Liver (tissue), 9 donors: ENCODE data around the gene EDIL3. TPM values are rescaled to one million over a fixed set of nuclear protein-coding genes. Genes with fewer than 3 reads are reported as not detected.

Source experiments
- DNase-seq: peaks from one replicate; pipeline ENCODE4 v3.0.0-alpha.2; 2017; ENCODE audit warnings: low spot score
- H3K27ac ChIP-seq, 2 donors: one replicate each; pipeline ENCODE4 v1.7.0; 2013; ENCODE audit warnings: inconsistent platforms in 2 of 2, low read length in 2 of 2, control low read depth in 1 of 2, low read depth in 1 of 2, mild to moderate bottlenecking in 1 of 2
- H3K27me3 ChIP-seq, 4 donors: one replicate each; pipeline versions ENCODE4 v1.6.1 to v1.7.0; 2013; ENCODE audit warnings: low read length in 3 of 4, inconsistent platforms in 1 of 4, mild to moderate bottlenecking in 1 of 4, moderate library complexity in 1 of 4; ENCODE audit not compliant: control insufficient read depth in 4 of 4, insufficient read depth in 4 of 4
- H3K36me3 ChIP-seq, 4 donors: one replicate each; pipeline versions ENCODE4 v1.6.1 to v1.7.0; 2013; ENCODE audit warnings: low read length in 3 of 4, mild to moderate bottlenecking in 3 of 4, low read depth in 1 of 4, moderate library complexity in 1 of 4; ENCODE audit not compliant: control insufficient read depth in 4 of 4, insufficient read depth in 3 of 4
- H3K4me1 ChIP-seq, 4 donors: one replicate each; pipeline versions ENCODE4 v1.6.1 to v1.7.0; 2013; ENCODE audit warnings: low read length in 3 of 4, mild to moderate bottlenecking in 3 of 4, moderate library complexity in 1 of 4; ENCODE audit not compliant: control insufficient read depth in 4 of 4, insufficient read depth in 4 of 4
- H3K4me3 ChIP-seq, 3 donors: one replicate each; pipeline versions ENCODE4 v1.6.1 to v1.7.0; 2013; ENCODE audit warnings: low read length in 3 of 3, control low read depth in 1 of 3, low read depth in 1 of 3, mild to moderate bottlenecking in 1 of 3
- H3K9ac ChIP-seq, 2 donors: one replicate each; pipeline ENCODE4 v1.7.0; 2013; ENCODE audit warnings: low read length in 2 of 2, mild to moderate bottlenecking in 2 of 2, moderate library complexity in 2 of 2, control low read depth in 1 of 2, low read depth in 1 of 2
- H3K9me3 ChIP-seq, 4 donors: one replicate each; pipeline versions ENCODE4 v1.6.1 to v1.7.0; 2013; ENCODE audit warnings: low read length in 3 of 4; ENCODE audit not compliant: control insufficient read depth in 4 of 4
- EGR1 ChIP-seq, 2 donors: IDR thresholded peaks; 2 replicates each; pipeline ENCODE4 v1.6.1; 2016 to 2018; ENCODE audit warnings: antibody characterized with exemption in 2 of 2, low read depth in 2 of 2
- FOXA1 ChIP-seq: IDR thresholded peaks from 2 replicates; pipeline ENCODE4 v1.6.1; 2016; ENCODE audit warnings: antibody characterized with exemption
- FOXA2 ChIP-seq: IDR thresholded peaks from 2 replicates; pipeline ENCODE4 v1.6.1; 2016; ENCODE audit warnings: antibody characterized with exemption
- GABPA ChIP-seq, 2 donors: IDR thresholded peaks in 1 of 2; conservative IDR thresholded peaks in 1 of 2; 2 replicates each; pipeline ENCODE4 v1.6.1; 2016; ENCODE audit warnings: antibody characterized with exemption in 2 of 2, mild to moderate bottlenecking in 1 of 2, moderate library complexity in 1 of 2
- HNF4A ChIP-seq, 2 donors: conservative IDR thresholded peaks; 2 replicates each; pipeline ENCODE4 v1.6.1; 2016; ENCODE audit warnings: antibody characterized with exemption in 2 of 2, mild to moderate bottlenecking in 2 of 2
- HNF4G ChIP-seq: IDR thresholded peaks from 2 replicates; pipeline ENCODE4 v1.6.1; 2016; ENCODE audit warnings: antibody characterized with exemption
- JUND ChIP-seq, 2 donors: IDR thresholded peaks; 2 replicates each; pipeline ENCODE4 v1.6.1; 2016; ENCODE audit warnings: antibody characterized with exemption in 2 of 2
- NR2F2 ChIP-seq: IDR thresholded peaks from 2 replicates; pipeline ENCODE4 v1.6.1; 2016; ENCODE audit warnings: antibody characterized with exemption
- RAD21 ChIP-seq, 2 donors: IDR thresholded peaks; 2 replicates each; pipeline ENCODE4 v1.6.1; 2016; ENCODE audit warnings: antibody characterized with exemption in 2 of 2, mild to moderate bottlenecking in 2 of 2
- RXRA ChIP-seq, 2 donors: IDR thresholded peaks; 2 replicates each; pipeline ENCODE4 v1.6.1; 2017 to 2018; ENCODE audit warnings: antibody characterized with exemption in 2 of 2, mild to moderate bottlenecking in 1 of 2
- SP1 ChIP-seq: IDR thresholded peaks from 2 replicates; pipeline ENCODE4 v1.6.1; 2018; ENCODE audit warnings: antibody characterized with exemption, mild to moderate bottlenecking
- TAF1 ChIP-seq: conservative IDR thresholded peaks from 2 replicates; pipeline ENCODE4 v1.6.1; 2016; ENCODE audit warnings: antibody characterized with exemption, mild to moderate bottlenecking
- YY1 ChIP-seq: IDR thresholded peaks from 2 replicates; pipeline ENCODE4 v1.6.1; 2016; ENCODE audit warnings: antibody characterized with exemption, mild to moderate bottlenecking
- WGBS: extraction: QIAGEN DNeasy Blood & Tissue Kit; methylation state at CpG from one replicate; pipeline ENCODE4 v1.1.7; 2013; 5-methylcytosine and 5-hydroxymethylcytosine counted together
- polyA plus RNA-seq, 2 donors: library from polyadenylated mRNA; stranded (reverse) in 1 of 2; unstranded in 1 of 2; fragments of 200-250 nt in 1 of 2; fragments of >200 nt in 1 of 2; fragmentation: Nextera tagmentation in 1 of 2; extraction: Ambion mirVana in 1 of 2; gene quantifications; one replicate each; pipeline versions ENCODE4 v1.2.1 to v1.2.3, GENCODE V29; 2013 to 2015
- total RNA-seq, 2 donors: library from RNA; depleted of rRNA; stranded (reverse); fragments of >200 nt; gene quantifications; one replicate each; pipeline ENCODE4 v1.2.3, GENCODE V29; 2014
- TF ChIP-seq, protein P1 (sequence below): IDR thresholded peaks from 2 replicates; pipeline ENCODE4 v1.6.1; 2016; ENCODE audit warnings: antibody characterized with exemption, mild to moderate bottlenecking
- TF ChIP-seq, protein P2 (sequence below): IDR thresholded peaks from 2 replicates; pipeline ENCODE4 v1.6.1; 2016; ENCODE audit warnings: antibody characterized with exemption
- TF ChIP-seq, protein P3 (sequence below): IDR thresholded peaks from 2 replicates; pipeline ENCODE4 v1.6.1; 2016; ENCODE audit warnings: antibody characterized with exemption
- TF ChIP-seq, protein P4 (sequence below): fragments of 150-350 bp; IDR thresholded peaks from 2 replicates; pipeline ENCODE4 v1.5.1; 2017; ENCODE audit warnings: improper control_type of control experiment, low read depth, low read length; ENCODE audit not compliant: missing input control
- TF ChIP-seq, protein P5 (sequence below): IDR thresholded peaks from 2 replicates; pipeline ENCODE4 v1.6.1; 2016; ENCODE audit warnings: antibody characterized with exemption
- donor health status: healthy.
- donor health status: healthy.
- donor health status: healthy.
- donor health status: healthy.
- donor health status: healthy.

The EDIL3 gene
- total and polyA plus RNA-seq, 4 donors = 0.33 to 12.0 (median 0.76) TPM

DNA sequence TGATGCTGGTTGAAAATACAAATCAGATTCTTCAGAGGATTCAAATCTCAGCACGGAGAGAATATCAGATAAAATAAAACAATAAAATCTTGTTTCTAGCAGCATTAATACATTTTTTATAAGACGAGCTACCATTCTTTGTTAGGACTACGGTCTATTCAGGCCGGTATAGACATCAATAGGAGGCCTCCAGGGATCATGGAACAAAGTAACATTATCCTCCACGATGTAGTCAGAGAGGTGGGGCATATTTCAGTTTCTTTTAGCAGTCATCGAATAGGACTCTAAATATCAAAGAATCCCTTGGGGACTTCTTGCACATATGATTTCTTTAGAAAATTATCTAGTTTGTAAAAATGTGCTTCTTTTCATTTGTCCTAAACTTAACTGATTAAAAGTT is 438.2 kb downstream of the EDIL3 start:
- Histone ChIP-seq H3K36me3 (no peaks in the 10 kb centered on the region), H3K27ac (no peak overlapping the region), H3K9ac (no peak overlapping the region), H3K27me3 (no peaks in the 10 kb centered on the region), H3K4me1 (no peaks in the 10 kb centered on the region), H3K4me3 (no peak overlapping the region), H3K9me3 (no peaks in the 10 kb centered on the region)
- no peak for DNase-seq
- TF ChIP-seq RXRA (IDR thresholded peaks at IDR 0.05) (no peak), RAD21 (IDR thresholded peaks at IDR 0.05) (no peak), JUND (IDR thresholded peaks at IDR 0.05) (no peak), YY1 (no peak)
- TF ChIP-seq, protein P1, sequence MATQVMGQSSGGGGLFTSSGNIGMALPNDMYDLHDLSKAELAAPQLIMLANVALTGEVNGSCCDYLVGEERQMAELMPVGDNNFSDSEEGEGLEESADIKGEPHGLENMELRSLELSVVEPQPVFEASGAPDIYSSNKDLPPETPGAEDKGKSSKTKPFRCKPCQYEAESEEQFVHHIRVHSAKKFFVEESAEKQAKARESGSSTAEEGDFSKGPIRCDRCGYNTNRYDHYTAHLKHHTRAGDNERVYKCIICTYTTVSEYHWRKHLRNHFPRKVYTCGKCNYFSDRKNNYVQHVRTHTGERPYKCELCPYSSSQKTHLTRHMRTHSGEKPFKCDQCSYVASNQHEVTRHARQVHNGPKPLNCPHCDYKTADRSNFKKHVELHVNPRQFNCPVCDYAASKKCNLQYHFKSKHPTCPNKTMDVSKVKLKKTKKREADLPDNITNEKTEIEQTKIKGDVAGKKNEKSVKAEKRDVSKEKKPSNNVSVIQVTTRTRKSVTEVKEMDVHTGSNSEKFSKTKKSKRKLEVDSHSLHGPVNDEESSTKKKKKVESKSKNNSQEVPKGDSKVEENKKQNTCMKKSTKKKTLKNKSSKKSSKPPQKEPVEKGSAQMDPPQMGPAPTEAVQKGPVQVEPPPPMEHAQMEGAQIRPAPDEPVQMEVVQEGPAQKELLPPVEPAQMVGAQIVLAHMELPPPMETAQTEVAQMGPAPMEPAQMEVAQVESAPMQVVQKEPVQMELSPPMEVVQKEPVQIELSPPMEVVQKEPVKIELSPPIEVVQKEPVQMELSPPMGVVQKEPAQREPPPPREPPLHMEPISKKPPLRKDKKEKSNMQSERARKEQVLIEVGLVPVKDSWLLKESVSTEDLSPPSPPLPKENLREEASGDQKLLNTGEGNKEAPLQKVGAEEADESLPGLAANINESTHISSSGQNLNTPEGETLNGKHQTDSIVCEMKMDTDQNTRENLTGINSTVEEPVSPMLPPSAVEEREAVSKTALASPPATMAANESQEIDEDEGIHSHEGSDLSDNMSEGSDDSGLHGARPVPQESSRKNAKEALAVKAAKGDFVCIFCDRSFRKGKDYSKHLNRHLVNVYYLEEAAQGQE = no peak
- WGBS = 75% methylated on average over 6 of the region's 6 CpGs

DNA sequence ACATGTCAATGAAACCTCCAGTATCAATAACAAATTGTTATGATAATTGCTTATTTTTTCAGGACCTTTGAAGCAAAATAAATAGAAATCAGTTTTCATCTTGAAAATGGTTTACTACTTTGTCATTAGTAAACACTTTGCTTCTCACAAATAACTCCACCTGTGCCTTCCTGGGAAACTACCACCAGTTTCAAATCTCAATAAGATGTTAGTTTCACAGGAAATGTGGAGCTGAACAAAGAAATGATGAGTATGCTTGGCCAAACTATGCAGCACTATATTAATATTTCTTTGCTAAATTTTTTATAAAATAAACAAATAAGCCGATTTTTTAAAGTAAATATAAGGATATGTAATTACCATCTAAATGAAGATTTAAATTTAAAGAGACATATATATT is 442.5 kb downstream of the EDIL3 start:
- no peak for DNase-seq
- Histone ChIP-seq H3K9ac (no peak overlapping the region), H3K4me3 (no peak overlapping the region), H3K27ac (no peak overlapping the region), H3K36me3 (no peaks in the 10 kb centered on the region), H3K4me1 (no peaks in the 10 kb centered on the region), H3K27me3 (no peaks in the 10 kb centered on the region), H3K9me3 (no peaks in the 10 kb centered on the region)
- TF ChIP-seq, protein P2, sequence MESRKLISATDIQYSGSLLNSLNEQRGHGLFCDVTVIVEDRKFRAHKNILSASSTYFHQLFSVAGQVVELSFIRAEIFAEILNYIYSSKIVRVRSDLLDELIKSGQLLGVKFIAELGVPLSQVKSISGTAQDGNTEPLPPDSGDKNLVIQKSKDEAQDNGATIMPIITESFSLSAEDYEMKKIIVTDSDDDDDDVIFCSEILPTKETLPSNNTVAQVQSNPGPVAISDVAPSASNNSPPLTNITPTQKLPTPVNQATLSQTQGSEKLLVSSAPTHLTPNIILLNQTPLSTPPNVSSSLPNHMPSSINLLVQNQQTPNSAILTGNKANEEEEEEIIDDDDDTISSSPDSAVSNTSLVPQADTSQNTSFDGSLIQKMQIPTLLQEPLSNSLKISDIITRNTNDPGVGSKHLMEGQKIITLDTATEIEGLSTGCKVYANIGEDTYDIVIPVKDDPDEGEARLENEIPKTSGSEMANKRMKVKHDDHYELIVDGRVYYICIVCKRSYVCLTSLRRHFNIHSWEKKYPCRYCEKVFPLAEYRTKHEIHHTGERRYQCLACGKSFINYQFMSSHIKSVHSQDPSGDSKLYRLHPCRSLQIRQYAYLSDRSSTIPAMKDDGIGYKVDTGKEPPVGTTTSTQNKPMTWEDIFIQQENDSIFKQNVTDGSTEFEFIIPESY = no peak
- 63% methylated on average over 1 of the region's 1 CpG for WGBS

DNA sequence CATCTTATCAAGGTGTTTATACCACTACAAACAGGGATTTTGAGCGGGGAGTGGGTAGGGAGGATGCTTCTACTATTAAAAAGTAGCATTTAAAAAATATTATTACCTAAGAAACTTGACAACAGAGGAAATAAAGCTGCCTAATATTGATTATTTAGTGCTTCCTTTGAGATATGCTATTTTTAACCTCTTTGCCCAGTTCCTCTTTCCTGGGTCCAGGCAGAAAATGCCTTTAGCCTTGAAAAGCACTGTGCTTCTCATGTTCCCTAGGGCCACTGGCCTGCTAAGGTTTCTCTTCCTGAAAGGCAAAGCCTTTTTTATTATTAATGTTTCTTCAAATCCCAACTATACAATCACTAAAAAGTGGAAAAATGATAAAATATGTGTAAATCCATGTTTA is 446.8 kb downstream of the EDIL3 start:
- TF ChIP-seq JUND (IDR thresholded peaks at IDR 0.05) (no peak), EGR1 (IDR thresholded peaks at IDR 0.05; ENCODE audit: low read depth in 2 of 2) (no peak), YY1 (no peak), HNF4A (conservative IDR thresholded peaks at IDR 0.05) (no peak), SP1 (no peak), HNF4G (no peak), RXRA (IDR thresholded peaks at IDR 0.05) (no peak), FOXA2 (no peak), FOXA1 (no peak), TAF1 (no peak), NR2F2 (no peak), GABPA (IDR thresholded peaks at IDR 0.05 in 1 of 2, conservative IDR thresholded peaks at IDR 0.05 in 1 of 2) (no peak)
- TF ChIP-seq, protein P3, sequence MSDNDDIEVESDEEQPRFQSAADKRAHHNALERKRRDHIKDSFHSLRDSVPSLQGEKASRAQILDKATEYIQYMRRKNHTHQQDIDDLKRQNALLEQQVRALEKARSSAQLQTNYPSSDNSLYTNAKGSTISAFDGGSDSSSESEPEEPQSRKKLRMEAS = no peak
- TF ChIP-seq, protein P4, sequence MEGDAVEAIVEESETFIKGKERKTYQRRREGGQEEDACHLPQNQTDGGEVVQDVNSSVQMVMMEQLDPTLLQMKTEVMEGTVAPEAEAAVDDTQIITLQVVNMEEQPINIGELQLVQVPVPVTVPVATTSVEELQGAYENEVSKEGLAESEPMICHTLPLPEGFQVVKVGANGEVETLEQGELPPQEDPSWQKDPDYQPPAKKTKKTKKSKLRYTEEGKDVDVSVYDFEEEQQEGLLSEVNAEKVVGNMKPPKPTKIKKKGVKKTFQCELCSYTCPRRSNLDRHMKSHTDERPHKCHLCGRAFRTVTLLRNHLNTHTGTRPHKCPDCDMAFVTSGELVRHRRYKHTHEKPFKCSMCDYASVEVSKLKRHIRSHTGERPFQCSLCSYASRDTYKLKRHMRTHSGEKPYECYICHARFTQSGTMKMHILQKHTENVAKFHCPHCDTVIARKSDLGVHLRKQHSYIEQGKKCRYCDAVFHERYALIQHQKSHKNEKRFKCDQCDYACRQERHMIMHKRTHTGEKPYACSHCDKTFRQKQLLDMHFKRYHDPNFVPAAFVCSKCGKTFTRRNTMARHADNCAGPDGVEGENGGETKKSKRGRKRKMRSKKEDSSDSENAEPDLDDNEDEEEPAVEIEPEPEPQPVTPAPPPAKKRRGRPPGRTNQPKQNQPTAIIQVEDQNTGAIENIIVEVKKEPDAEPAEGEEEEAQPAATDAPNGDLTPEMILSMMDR = no peak
- TF ChIP-seq, protein P2 = no peak
- TF ChIP-seq, protein P5, sequence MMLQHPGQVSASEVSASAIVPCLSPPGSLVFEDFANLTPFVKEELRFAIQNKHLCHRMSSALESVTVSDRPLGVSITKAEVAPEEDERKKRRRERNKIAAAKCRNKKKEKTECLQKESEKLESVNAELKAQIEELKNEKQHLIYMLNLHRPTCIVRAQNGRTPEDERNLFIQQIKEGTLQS = no peak
- 65% methylated on average over 1 of the region's 1 CpG for WGBS
- Histone ChIP-seq H3K9ac (no peak overlapping the region), H3K36me3 (no peaks in the 10 kb centered on the region), H3K4me3 (no peak overlapping the region), H3K27me3 (no peaks in the 10 kb centered on the region), H3K27ac (no peak overlapping the region), H3K9me3 (no peaks in the 10 kb centered on the region), H3K4me1 (no peaks in the 10 kb centered on the region)
- no peak for DNase-seq
